ENCODE data around the gene CAMK1G. TPM values are rescaled to one million over a fixed set of nuclear protein-coding genes. Genes with fewer than 3 reads are reported as not detected.
A peak's percentile ranks its signal among the peaks of the same experiment; 100 is the strongest.

The CAMK1G gene
- total and polyA plus RNA-seq, 9 of the 15 experiments (the other 6 are each of a cell fraction or from before 2014, with no cell fraction given), result not detected

GRCh38 chr1:209652873-209653401, 69.4 kb downstream of the CAMK1G start (continued):
- no peak for TF ChIP-seq POLR2AphosphoS5 (IDR thresholded peaks at IDR 0.05; ENCODE audit: control insufficient read depth, insufficient read depth, low read depth, low read length)
- no peak for TF ChIP-seq CHD7 (IDR thresholded peaks at IDR 0.05; ENCODE audit: low read depth, low read length)
- TF ChIP-seq RFX7 (CRISPR knock-in tag; IDR thresholded peaks at IDR 0.05), result no peak
- TF ChIP-seq HNRNPL (IDR thresholded peaks at IDR 0.05; ENCODE audit: low read depth, low read length), result no peak
- no peak for TF ChIP-seq SMAD1 (IDR thresholded peaks at IDR 0.05; ENCODE audit: low read depth, low read length, partially characterized antibody)
- TF ChIP-seq ZC3H11A (IDR thresholded peaks at IDR 0.05; ENCODE audit: low read depth, low read length), result no peak
- TF ChIP-seq MEIS2 (IDR thresholded peaks at IDR 0.05; ENCODE audit: partially characterized antibody), result peak; percentile 18
- no peak for TF ChIP-seq HOMEZ (CRISPR knock-in tag; IDR thresholded peaks at IDR 0.05)
- TF ChIP-seq ZBTB33 (CRISPR knock-in tag; IDR thresholded peaks at IDR 0.05), result no peak
- TF ChIP-seq ATF2 (CRISPR knock-in tag; IDR thresholded peaks at IDR 0.05), result no peak
- no peak for TF ChIP-seq HNRNPLL (IDR thresholded peaks at IDR 0.05; ENCODE audit: low read depth, low read length, poor library complexity, severe bottlenecking)
